SJCRH30 (cell line): ENCODE data around the gene SIRT3. TPM values are rescaled to one million over a fixed set of nuclear protein-coding genes. Genes with fewer than 3 reads are reported as not detected.

Source experiments
- DNase-seq, 2 experiments: peaks; one replicate each; pipeline ENCODE4 v3.0.0-alpha.2; 2015 to 2020
- H3K27ac ChIP-seq: fragments of 250-450 bp; sonication (Bioruptor Pico); 2 replicates; pipeline ENCODE4 v1.5.1; 2020; ENCODE audit warnings: mild to moderate bottlenecking, moderate library complexity
- H3K27me3 ChIP-seq: fragments of 250-450 bp; sonication (Bioruptor Pico); 2 replicates; pipeline ENCODE4 v1.5.1; 2020; ENCODE audit warnings: mild to moderate bottlenecking, moderate library complexity
- H3K36me3 ChIP-seq: fragments of 250-450 bp; sonication (Bioruptor Pico); 2 replicates; pipeline ENCODE4 v1.5.1; 2020; ENCODE audit warnings: mild to moderate bottlenecking, moderate library complexity
- H3K4me1 ChIP-seq: fragments of 250-450 bp; sonication (Bioruptor Pico); 2 replicates; pipeline ENCODE4 v1.5.1; 2020; ENCODE audit warnings: mild to moderate bottlenecking, moderate library complexity
- H3K4me3 ChIP-seq: fragments of 250-450 bp; sonication (Bioruptor Pico); 2 replicates; pipeline ENCODE4 v1.5.1; 2020; ENCODE audit warnings: mild to moderate bottlenecking, moderate library complexity
- H3K9me3 ChIP-seq: fragments of 250-450 bp; sonication (Bioruptor Pico); replicated peaks from 2 replicates; pipeline ENCODE4 v1.5.1; 2020; ENCODE audit warnings: mild to moderate bottlenecking, moderate library complexity
- total RNA-seq: library from RNA; depleted of rRNA; stranded (reverse); fragments of >200 nt; shearing (Covaris generic); gene quantifications from 2 replicates; pipeline ENCODE4 v1.2.3, GENCODE V29; 2014; rRNA removed

The SIRT3 gene
- 11.0 and 17.2 TPM in 2 replicates for total RNA-seq

DNA sequence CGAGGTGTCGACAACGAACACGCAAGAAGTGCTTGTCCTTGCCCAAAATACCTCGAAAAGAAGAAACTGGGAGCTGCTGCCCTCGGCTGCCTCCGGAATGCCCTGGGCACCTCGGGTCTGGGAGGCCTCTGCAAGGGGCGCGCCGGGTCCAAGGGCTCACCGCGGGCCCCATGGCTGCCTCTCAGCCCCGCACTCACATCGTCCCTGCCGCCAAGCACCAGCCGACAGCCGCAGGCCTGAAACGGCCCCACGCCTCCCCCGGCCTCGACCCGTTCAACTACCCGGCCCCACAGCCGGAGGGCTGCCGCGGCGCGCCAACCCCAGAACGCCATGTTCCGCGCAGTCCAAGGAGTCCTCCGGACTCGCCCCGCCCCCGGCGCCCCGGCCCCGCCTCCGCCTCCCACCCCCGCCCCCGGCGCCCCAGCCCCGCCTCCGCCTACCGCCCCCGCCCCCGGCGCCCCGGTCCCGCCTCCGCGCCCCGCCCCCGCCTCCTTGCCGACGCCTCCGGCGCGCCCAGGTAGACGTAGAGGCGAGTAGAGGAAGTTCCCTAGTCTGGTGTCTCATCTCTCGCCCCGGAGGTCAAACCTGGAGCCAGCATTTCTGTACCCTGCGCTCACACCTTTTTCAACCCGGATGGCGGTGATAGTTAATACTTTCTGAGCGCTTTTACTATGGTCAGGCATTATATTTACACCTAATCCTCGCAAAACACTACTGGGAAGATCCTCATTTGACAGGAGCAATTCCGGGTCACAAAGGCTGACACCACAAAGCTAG, at the start of gene SIRT3:
TSS of gene SIRT3 (minus strand) at position 346 of the 777 bp plus-strand sequence. CDS start at position 332, 14 bp downstream.
- peak within 1 kb of the TSS; percentile 90 for H3K4me3 ChIP-seq
- H3K4me1 ChIP-seq, result peaks cover 5% of the 10 kb centered on the region
- peak; percentile 78 to 79 for DNase-seq
- no peaks in the 10 kb centered on the region for H3K27me3 ChIP-seq
- H3K9me3 ChIP-seq, result no peaks in the 10 kb centered on the region
- peaks cover 6% of the 10 kb centered on the region; the same call in 1 of the 2 replicates for H3K36me3 ChIP-seq
- H3K27ac ChIP-seq, result peak within 1 kb of the TSS; percentile 64

DNA sequence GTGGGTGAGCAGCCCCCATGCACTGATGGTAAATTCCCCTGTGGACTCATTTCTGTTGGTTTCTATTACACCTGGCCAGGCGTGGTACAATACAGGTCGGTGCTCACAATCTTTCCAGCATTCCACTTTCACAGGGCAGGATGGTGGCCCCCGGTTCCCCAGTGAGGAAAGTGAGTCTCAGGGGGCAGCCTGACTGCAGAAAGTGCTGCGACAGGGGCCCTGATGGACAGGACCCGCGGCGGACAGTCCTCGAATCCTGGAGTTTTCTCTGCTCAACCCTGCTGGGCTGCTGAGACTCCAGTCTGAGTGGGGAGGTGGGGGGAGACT, 49.7 kb upstream of the SIRT3 start:
- H3K36me3 ChIP-seq, result no peaks in the 10 kb centered on the region
- H3K9me3 ChIP-seq, result no peaks in the 10 kb centered on the region
- no peak for DNase-seq
- H3K4me3 ChIP-seq, result no peak overlapping the region
- H3K27me3 ChIP-seq, result peaks cover 26% of the 10 kb centered on the region
- no peak overlapping the region for H3K27ac ChIP-seq
- peaks cover 6% of the 10 kb centered on the region; the same call in 1 of the 2 replicates for H3K4me1 ChIP-seq

DNA sequence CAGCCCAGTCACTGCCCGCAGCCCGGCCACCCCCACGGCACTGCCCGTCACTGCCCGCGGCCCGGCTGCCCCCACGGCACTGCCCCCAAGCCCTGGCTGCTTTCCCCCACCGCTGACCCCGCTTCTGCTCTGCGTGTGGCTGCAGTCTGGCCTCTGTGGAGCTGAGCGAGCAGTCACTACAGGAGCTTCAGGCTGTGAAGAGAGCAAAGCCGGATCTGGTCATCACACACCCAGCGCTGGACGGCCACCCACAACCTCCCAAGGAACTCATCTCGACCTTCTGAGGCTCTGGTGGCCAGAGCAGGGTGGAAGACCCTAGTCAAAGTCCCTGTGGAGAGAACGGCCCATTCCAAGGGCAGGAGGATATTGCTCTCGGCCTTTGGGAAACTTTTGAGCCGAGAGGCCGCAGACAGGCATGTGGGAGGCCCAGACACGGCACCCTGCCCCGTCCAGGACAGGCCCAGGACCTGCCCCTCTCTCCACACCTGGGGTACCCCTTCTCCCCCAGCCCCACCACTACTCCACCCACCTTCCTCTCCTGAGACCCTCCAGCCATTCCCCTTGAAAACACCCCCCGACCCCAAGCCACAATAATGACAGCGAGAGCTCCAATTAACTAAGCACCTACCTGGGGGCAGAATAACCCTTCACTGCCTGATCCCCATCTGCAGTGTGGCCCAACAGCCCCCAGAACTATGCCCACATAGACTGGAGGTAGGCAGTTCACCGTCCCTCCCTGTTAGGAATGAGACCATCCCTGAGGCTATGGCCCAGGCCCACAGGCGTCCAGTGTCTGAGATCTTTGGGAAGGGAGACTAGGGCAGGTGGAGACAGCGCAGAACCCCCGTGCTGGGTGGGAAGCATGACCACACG, 49.1 kb upstream of the SIRT3 start:
- peaks cover 6% of the 10 kb centered on the region; the same call in 1 of the 2 replicates for H3K4me1 ChIP-seq
- no peaks in the 10 kb centered on the region for H3K9me3 ChIP-seq
- DNase-seq, result no peak
- H3K27ac ChIP-seq, result no peak overlapping the region
- H3K4me3 ChIP-seq, result no peak overlapping the region
- peaks cover 26% of the 10 kb centered on the region for H3K27me3 ChIP-seq
- no peaks in the 10 kb centered on the region for H3K36me3 ChIP-seq

DNA sequence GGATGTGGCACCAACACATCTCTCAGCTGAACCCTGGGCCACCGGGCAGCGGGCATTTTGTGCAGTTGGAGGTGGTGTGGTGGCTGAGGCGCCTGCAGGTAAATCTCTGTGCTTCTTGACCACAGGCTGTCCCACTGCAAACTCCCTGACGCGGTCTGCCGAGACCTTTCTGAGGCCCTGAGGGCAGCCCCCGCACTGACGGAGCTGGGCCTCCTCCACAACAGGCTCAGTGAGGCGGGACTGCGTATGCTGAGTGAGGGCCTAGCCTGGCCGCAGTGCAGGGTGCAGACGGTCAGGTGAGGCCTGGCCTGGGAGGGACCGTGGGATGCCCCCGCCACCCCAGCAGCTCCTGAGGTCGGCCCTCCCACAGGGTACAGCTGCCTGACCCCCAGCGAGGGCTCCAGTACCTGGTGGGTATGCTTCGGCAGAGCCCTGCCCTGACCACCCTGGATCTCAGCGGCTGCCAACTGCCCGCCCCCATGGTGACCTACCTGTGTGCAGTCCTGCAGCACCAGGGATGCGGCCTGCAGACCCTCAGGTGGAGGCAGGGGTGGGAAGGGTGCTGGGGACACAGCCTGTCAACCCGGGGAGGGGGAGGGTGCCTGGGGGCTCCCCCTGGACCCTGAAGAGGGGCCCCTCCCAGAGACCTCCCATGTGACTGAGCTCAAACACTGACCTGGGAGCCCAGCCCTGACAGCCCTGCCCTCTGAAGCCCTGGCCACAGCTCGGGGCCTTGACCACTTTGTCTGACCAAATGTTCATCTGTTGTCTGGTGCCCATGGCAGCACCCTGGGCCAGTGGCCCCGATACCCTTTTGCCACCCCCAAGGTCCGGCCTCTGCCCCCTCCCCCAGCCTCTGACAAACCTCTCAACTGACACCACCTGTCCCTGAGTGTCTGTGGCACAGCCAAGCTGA, 48.2 kb upstream of the SIRT3 start:
- Histone ChIP-seq H3K4me3 (no peak overlapping the region), H3K36me3 (no peaks in the 10 kb centered on the region), H3K4me1 (peaks cover 6% of the 10 kb centered on the region; the same call in 1 of the 2 replicates), H3K27me3 (peaks cover 26% of the 10 kb centered on the region), H3K27ac (no peak overlapping the region), H3K9me3 (no peaks in the 10 kb centered on the region)
- DNase-seq, result peak in 1 of 2 experiments; percentile 35

DNA sequence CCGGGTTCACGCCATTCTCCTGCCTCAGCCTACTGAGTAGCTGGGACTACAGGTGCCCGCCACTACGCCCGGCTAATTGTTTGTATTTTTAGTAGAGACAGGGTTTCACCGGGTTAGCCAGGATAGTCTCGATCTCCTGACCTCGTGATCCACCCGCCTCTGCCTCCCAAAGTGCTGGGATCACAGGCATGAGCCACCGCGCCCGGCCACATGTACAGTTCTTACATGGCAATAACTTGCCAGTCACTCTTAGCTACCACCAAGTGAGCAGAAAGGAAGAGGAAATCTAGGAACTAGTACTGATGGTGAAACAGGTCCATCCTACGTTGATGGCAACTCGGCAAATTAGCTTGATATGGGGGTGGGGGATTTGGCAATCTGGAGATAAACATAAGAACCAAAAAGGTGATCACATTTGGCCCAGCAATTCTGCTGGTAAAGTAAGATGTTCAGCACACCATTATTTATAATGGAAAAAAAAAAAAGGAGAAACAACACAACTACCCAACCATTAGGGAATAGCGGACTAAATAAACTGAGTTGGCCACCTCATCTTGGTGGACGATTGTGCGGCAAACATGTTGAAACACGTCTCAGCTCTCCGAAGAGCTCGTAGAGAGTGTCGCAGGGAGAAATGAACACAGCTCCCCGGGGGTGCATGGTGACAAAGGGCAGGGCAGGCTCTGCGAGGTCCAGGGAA, 47.4 kb upstream of the SIRT3 start:
- Histone ChIP-seq H3K4me1 (peaks cover 6% of the 10 kb centered on the region; the same call in 1 of the 2 replicates), H3K9me3 (no peaks in the 10 kb centered on the region), H3K27me3 (peaks cover 26% of the 10 kb centered on the region), H3K4me3 (no peak overlapping the region), H3K36me3 (no peaks in the 10 kb centered on the region), H3K27ac (no peak overlapping the region)
- DNase-seq, result no peak

DNA sequence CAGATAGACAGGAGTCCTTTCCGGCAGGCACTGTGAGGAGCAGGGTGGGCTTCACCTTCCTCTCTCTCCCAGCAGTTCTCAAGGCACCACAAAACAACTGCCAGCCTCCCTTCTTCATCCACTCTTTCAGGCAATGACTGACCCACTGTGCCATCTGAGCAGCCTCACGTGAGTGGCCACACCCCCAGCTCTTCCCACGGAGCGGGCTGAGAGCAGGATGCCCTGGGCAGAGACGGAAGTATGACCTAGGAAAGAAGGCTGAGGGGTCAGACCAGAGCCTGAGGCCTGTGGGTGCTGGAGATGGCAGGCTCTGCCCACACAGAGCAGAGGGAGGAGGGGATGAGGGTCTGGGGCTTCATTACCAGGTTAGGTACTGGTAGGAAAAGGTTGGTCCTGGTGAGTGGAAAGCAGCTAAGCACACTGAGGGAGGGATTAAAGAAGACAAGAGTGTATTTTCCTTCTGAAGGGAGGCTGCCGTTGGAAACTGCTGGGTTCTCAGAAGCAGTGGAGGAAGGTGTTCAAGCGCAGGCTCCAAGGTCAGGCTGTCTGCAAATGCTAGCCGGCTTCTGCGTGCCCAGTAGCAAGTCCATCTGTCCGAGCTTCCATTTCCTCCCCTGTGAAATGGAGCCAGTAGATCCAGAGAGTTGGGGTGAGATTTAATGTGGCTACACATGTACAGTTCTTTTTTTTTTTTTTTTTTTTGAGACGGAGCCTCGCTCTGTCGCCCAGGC, 46.7 kb upstream of the SIRT3 start:
- no peak overlapping the region for H3K4me3 ChIP-seq
- no peak for DNase-seq
- no peaks in the 10 kb centered on the region for H3K9me3 ChIP-seq
- peaks cover 19% of the 10 kb centered on the region for H3K27me3 ChIP-seq
- no peak overlapping the region for H3K27ac ChIP-seq
- no peaks in the 10 kb centered on the region for H3K36me3 ChIP-seq
- H3K4me1 ChIP-seq, result peaks cover 6% of the 10 kb centered on the region; the same call in 1 of the 2 replicates

DNA sequence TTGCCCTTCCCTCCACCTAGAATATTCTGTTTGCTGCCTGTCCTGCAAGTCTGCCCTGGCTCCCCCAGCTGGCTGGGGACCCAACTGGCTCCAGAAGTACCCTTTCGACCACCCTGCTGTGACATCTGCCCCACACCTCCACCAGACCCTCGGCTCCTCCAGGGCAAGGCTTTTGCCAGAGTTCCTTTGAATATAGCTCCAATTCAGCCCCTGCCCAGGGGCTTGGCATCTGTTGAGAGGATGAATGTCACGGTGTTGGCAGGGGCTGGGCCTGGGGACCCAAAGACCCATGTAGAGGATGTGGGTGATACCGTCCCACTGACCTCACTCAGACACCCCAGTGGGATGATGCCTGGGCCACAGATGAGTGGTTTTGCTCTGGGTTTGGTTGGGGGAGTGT, 46.0 kb upstream of the SIRT3 start:
- no peak for DNase-seq
- Histone ChIP-seq H3K27ac (no peak overlapping the region), H3K9me3 (no peaks in the 10 kb centered on the region), H3K36me3 (no peaks in the 10 kb centered on the region), H3K4me1 (peaks cover 6% of the 10 kb centered on the region; the same call in 1 of the 2 replicates), H3K27me3 (peaks cover 19% of the 10 kb centered on the region), H3K4me3 (no peak overlapping the region)

DNA sequence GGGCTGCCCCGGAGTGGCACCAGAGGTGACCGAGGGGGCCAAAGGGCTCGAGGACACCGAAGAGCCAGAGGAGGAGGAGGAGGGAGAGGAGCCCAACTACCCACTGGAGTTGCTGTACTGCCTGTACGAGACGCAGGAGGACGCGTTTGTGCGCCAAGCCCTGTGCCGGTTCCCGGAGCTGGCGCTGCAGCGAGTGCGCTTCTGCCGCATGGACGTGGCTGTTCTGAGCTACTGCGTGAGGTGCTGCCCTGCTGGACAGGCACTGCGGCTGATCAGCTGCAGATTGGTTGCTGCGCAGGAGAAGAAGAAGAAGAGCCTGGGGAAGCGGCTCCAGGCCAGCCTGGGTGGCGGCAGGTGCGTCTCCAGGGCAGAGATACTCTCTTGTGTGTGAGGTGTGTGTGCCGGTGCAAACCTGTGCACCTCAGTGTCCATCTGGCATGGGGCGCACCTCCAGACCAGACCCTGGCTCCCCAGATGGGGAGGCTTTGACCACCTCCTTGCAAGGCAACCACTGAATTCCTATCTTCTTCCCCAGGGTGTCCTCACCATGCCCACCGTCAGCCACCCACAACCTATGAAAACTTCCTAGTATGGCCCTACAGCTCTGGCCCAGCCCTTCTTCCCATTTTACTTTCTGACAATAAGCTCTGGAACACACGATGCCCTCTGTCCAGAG, 45.5 kb upstream of the SIRT3 start:
- Histone ChIP-seq H3K9me3 (no peaks in the 10 kb centered on the region), H3K4me3 (no peak overlapping the region), H3K27ac (no peak overlapping the region), H3K36me3 (no peaks in the 10 kb centered on the region), H3K27me3 (peaks cover 19% of the 10 kb centered on the region), H3K4me1 (peaks cover 6% of the 10 kb centered on the region; the same call in 1 of the 2 replicates)
- no peak for DNase-seq

DNA sequence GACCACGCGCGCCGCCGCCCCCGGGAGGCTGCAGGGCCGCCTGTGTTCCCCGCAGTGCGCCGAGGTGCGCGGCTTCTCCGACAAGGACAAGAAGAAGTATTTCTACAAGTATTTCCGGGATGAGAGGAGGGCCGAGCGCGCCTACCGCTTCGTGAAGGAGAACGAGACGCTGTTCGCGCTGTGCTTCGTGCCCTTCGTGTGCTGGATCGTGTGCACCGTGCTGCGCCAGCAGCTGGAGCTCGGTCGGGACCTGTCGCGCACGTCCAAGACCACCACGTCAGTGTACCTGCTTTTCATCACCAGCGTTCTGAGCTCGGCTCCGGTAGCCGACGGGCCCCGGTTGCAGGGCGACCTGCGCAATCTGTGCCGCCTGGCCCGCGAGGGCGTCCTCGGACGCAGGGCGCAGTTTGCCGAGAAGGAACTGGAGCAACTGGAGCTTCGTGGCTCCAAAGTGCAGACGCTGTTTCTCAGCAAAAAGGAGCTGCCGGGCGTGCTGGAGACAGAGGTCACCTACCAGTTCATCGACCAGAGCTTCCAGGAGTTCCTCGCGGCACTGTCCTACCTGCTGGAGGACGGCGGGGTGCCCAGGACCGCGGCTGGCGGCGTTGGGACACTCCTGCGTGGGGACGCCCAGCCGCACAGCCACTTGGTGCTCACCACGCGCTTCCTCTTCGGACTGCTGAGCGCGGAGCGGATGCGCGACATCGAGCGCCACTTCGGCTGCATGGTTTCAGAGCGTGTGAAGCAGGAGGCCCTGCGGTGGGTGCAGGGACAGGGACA, 44.8 kb upstream of the SIRT3 start:
- H3K9me3 ChIP-seq, result 0 out of 2 replicates have a peak, but pooled peaks cover 4% of the 10 kb centered on the region
- H3K36me3 ChIP-seq, result no peaks in the 10 kb centered on the region
- no peak for DNase-seq
- no peak overlapping the region for H3K4me3 ChIP-seq
- peaks cover 19% of the 10 kb centered on the region for H3K27me3 ChIP-seq
- H3K4me1 ChIP-seq, result peaks cover 6% of the 10 kb centered on the region; the same call in 1 of the 2 replicates
- H3K27ac ChIP-seq, result no peak overlapping the region

DNA sequence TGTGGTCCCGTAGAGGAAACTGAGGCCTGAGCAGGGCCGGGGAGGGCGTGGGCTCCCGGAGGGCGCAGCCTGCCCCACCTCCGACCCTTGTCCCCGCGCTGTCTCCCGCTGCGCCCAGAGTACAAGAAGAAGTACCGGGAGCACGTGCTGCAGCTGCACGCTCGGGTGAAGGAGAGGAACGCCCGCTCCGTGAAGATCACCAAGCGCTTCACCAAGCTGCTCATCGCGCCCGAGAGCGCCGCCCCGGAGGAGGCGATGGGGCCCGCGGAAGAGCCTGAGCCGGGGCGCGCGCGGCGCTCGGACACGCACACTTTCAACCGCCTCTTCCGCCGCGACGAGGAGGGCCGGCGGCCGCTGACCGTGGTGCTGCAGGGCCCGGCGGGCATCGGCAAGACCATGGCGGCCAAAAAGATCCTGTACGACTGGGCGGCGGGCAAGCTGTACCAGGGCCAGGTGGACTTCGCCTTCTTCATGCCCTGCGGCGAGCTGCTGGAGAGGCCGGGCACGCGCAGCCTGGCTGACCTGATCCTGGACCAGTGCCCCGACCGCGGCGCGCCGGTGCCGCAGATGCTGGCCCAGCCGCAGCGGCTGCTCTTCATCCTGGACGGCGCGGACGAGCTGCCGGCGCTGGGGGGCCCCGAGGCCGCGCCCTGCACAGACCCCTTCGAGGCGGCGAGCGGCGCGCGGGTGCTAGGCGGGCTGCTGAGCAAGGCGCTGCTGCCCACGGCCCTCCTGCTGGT, 44.0 kb upstream of the SIRT3 start:
- Histone ChIP-seq H3K9me3 (0 out of 2 replicates have a peak, but pooled peaks cover 4% of the 10 kb centered on the region), H3K36me3 (no peaks in the 10 kb centered on the region), H3K27me3 (peaks cover 13% of the 10 kb centered on the region), H3K4me1 (peaks cover 6% of the 10 kb centered on the region; the same call in 1 of the 2 replicates), H3K27ac (no peak overlapping the region), H3K4me3 (no peak overlapping the region)
- DNase-seq, result no peak

DNA sequence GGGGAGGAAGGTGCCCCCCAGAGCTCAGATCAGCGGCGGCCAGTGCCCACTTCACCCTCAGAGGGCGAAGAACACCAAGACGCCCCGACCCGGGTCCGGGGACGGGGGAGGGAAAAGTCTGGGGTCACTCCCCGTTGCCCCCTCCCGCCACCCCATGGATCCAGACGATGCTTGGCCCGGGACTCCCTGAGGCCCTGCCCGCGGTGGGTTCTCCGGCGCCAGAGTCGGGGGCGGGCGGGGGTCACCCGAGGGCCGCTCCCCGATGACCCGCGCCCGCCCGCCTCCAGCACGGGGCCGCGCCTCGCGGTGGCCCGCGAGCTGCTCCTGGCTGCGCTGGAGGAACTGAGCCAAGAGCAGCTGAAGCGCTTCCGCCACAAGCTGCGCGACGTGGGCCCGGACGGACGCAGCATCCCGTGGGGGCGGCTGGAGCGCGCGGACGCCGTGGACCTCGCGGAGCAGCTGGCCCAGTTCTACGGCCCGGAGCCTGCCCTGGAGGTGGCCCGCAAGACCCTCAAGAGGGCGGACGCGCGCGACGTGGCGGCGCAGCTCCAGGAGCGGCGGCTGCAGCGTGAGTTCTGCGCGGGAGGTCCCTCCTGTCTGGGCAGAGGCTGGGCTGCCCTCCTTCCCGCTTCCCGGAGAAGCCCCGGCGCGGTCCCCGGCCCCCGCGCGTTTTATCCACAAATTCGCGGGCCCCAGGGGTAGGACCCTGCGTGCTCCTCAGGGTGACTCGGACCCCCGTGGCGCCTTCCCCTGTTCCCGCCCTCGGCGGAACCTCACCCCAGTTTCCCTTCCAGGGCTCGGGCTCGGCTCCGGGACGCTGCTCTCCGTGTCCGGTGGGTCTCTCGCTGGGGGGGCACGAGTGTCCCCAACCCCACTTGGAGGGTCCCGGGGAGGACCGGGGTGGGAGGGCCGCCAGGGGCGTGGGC, 43.2 kb upstream of the SIRT3 start:
- no peaks in the 10 kb centered on the region for H3K4me1 ChIP-seq
- H3K4me3 ChIP-seq, result no peak overlapping the region
- H3K27ac ChIP-seq, result no peak overlapping the region
- DNase-seq, result no peak
- H3K36me3 ChIP-seq, result no peaks in the 10 kb centered on the region
- H3K9me3 ChIP-seq, result 0 out of 2 replicates have a peak, but pooled peaks cover 4% of the 10 kb centered on the region
- peaks cover 4% of the 10 kb centered on the region; the same call in 1 of the 2 replicates for H3K27me3 ChIP-seq
